Measurements from ENCODE around the gene CPT1A.
"Not testable (repeated sequence)": the region's sequence is repeated elsewhere in the genome, so short reads cannot be mapped to it uniquely, and the experiment has no call there.

CPT1A gene

DNA sequence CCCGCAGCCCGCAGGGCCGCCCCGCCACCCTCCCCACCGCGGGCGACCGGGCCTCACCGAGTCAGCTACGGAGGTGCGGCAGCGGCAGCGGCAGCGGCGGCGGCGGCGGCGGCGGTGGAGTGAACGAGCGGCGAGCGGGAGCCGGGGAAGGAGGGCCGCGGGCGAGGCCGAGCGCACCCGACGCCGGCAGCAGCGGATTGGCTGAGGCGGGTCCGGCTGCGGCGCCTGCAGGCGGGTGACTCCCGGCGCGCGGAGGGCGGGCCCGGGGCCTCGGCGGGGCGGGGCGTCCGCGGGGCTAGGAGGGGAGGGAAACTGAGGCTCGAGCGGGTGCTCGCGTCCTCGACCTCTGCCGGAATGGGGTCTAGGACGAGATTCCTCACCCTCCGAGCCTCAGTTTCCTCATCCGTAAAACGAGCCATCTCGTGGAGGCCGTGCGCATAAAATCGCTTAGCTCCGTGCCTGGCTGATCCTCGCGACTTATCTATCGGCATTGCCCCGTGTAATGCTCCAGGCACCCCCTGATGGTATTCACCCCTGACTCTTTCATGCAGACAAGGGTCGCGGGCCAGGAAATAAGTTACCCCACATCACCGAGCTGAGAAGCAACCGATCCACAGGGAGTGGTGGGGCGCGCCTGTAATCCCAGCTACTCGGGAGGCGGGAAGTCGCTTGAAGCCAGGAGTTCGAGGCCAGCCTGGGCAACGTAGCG, at the start of gene CPT1A:
Gene CPT1A, minus strand, starts transcription at position 199 of the 709 bp plus-strand sequence. CDS start 26,442 bp downstream, outside the sequence.
- DNase-seq (ENCODE audit: low read depth), result peak; percentile 77
- H3K4me3 ChIP-seq (ENCODE audit: low read depth, low read length), result peak within 1 kb of the TSS; percentile 62
- TF ChIP-seq, protein P1, sequence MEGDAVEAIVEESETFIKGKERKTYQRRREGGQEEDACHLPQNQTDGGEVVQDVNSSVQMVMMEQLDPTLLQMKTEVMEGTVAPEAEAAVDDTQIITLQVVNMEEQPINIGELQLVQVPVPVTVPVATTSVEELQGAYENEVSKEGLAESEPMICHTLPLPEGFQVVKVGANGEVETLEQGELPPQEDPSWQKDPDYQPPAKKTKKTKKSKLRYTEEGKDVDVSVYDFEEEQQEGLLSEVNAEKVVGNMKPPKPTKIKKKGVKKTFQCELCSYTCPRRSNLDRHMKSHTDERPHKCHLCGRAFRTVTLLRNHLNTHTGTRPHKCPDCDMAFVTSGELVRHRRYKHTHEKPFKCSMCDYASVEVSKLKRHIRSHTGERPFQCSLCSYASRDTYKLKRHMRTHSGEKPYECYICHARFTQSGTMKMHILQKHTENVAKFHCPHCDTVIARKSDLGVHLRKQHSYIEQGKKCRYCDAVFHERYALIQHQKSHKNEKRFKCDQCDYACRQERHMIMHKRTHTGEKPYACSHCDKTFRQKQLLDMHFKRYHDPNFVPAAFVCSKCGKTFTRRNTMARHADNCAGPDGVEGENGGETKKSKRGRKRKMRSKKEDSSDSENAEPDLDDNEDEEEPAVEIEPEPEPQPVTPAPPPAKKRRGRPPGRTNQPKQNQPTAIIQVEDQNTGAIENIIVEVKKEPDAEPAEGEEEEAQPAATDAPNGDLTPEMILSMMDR (IDR thresholded peaks at IDR 0.05; ENCODE audit: insufficient read depth, low read depth, low read length, missing control alignments), result no peak

DNA sequence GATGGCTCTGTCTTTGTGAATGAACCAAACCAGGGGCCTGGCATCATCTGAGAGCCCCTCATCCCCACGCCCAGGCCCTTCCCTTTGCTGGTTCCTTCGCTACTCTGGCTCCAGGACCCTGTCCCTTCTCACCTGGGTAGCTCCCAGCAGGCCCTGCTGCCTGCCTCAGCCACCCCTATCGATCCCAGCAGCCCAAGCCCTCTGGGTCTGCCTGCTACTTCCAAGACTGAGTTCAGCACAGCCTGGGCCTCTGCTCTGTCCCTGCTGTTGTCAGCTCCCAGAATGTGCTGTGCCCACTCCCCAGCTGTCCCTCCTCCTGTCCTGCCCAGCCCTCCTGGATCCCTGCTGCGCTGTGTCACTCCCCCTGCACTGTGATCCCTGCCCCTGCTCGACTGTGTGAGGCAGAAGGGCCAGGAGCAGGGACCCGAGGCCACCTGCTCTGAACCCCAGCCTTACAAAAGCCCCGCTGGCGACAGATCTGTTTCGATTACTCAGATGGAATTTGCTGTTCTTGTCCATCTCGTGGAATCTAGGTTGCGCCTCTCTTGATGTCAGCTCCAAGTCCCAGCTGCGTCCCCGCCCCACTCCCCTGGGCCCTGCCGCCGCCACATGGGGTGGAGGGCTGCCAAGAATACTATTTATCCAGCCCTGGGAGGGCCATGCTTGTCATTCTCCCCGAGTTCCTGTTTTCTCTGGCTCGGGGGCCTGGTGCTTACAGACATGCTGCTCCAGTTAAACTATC, 48.9 kb upstream of the CPT1A start:
- no peak overlapping the region for H3K4me3 ChIP-seq (ENCODE audit: low read depth, low read length)
- no peak for DNase-seq (ENCODE audit: low read depth)
- TF ChIP-seq, protein P1 (IDR thresholded peaks at IDR 0.05; ENCODE audit: insufficient read depth, low read depth, low read length, missing control alignments), result no peak

DNA sequence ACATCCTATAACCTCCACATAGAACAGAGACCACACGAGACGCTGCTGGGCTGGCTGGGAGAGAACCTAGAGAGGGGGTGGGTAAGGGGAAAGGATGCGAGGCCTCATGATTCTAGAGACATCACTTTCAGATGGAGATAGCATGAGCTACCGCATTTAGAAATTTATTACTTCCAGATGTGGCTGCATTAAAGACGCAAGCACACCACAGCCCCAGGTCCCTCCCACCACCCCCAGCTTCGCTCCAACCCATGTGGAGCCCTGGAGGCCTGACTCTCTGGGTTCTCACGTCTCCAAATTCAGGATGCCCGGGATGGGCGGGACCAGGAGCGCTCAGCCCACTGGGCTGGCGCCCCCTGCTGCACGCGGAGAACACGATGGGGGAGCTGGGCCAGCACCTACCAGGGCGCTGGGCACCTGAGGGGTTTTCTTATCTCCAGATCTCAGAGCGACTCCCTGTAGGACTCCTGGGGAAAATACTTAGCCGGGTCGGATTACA, 48.3 kb upstream of the CPT1A start:
- TF ChIP-seq, protein P1 (IDR thresholded peaks at IDR 0.05; ENCODE audit: insufficient read depth, low read depth, low read length, missing control alignments), result no peak
- no peak overlapping the region for H3K4me3 ChIP-seq (ENCODE audit: low read depth, low read length)
- DNase-seq (ENCODE audit: low read depth), result no peak

DNA sequence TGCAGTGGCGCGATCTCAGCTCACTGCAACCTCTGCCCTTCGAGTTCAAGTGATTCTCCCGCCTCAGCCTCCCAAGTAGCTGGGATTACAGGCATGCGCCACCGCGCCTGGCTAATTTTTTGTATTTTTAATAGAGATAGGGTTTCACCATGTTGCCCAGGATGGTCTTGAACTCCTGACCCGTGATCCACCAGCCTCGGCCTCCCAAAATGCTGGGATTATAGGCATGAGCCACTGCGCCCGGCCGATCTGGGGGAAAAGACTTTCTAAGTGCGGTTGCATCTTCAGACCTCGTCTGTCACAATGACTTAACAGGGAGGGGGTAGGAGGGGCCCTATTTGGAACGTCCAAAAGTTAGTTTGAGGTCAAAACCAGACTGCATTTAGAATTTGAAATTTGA, 43.1 kb upstream of the CPT1A start:
- not testable (repeated sequence) for H3K4me3 ChIP-seq (ENCODE audit: low read depth, low read length); DNase-seq (ENCODE audit: low read depth)

DNA sequence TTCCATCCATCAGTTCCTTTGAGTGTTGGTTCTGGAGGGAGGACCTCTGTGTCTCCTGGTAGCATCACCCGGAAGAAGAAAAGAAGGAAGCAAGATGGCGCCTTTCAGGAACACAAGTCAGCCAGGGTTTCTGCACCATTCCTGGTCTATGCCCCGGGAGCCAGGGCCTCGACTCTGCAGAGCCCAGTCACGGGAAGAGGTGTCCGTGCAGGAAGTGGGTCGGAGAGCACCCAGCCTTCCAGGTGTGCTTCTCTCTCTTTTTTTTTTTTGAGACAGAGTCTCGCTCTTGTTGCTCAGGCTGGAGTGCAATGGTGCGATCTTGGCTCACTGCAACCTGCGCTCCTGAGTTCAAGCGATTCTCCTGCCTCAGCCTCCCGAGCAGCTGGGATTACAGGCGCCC, 40.7 kb upstream of the CPT1A start:
- H3K4me3 ChIP-seq (ENCODE audit: low read depth, low read length), result no peak overlapping the region
- DNase-seq (ENCODE audit: low read depth), result no peak
- TF ChIP-seq, protein P1 (IDR thresholded peaks at IDR 0.05; ENCODE audit: insufficient read depth, low read depth, low read length, missing control alignments), result no peak

DNA sequence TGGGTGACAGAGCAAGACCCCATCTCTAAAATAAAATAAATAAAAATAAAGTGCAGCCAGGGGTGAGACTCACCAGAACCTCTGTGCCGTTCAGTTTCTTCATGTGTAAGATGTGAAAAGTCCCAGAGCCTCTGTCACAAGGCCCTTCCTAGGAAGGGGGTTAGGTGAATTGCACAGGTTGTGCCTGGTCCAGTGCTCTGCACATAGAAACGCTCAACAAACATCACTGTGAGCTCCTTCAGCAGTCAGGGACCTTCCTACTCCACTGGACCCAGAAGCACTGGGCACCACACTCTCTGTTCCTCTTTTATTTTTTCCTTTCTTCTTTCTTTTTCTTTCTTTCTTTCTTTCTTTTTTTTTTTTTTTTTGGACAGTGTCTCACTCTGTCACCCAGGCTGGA, 39.6 kb upstream of the CPT1A start:
- no peak for DNase-seq (ENCODE audit: low read depth)
- TF ChIP-seq, protein P1 (IDR thresholded peaks at IDR 0.05; ENCODE audit: insufficient read depth, low read depth, low read length, missing control alignments), result no peak
- no peak overlapping the region for H3K4me3 ChIP-seq (ENCODE audit: low read depth, low read length)

DNA sequence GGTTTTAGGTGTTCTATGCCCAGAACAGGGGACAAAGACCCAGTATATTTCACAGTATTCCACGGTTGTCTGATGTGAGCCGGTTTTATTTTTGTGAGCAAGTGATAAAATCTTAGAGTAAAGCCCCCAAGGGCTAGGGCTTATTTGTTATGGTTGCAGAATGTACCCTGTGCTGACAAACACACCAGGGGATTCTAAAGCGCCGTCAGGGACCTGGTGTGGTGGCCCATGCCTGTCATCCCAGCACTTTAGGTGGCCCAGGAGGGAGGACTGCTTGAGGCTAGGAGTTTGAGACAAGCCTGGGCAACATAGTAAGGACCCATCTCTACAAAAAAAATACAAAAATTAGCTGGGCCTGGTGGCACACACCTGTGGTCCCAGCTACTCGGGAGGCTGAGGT, 39.1 kb upstream of the CPT1A start:
- TF ChIP-seq, protein P1 (IDR thresholded peaks at IDR 0.05; ENCODE audit: insufficient read depth, low read depth, low read length, missing control alignments), result no peak
- DNase-seq (ENCODE audit: low read depth), result no peak
- H3K4me3 ChIP-seq (ENCODE audit: low read depth, low read length), result no peak overlapping the region

Measured in GM12865 (cell line).